Posterior cingulate gyrus (tissue), 11 donors: Measurements from ENCODE around the gene CINP.
"Not testable (repeated sequence)": the region's sequence is repeated elsewhere in the genome, so short reads cannot be mapped to it uniquely, and the experiment has no call there.

ENCODE experiments used
- DNase-seq, 10 donors: peaks; one replicate each; pipeline versions ENCODE4 v3.0.0 to v3.0.0-alpha.2; 2020 to 2021; ENCODE audit warnings: mixed read lengths in 3 of 10
- intact Hi-C: fragments of 100-400 bp; cut with DNase I; formaldehyde crosslinking; loops from one replicate; pipeline ENCODE4 v1.15.1; 2023

Gene CINP

DNA sequence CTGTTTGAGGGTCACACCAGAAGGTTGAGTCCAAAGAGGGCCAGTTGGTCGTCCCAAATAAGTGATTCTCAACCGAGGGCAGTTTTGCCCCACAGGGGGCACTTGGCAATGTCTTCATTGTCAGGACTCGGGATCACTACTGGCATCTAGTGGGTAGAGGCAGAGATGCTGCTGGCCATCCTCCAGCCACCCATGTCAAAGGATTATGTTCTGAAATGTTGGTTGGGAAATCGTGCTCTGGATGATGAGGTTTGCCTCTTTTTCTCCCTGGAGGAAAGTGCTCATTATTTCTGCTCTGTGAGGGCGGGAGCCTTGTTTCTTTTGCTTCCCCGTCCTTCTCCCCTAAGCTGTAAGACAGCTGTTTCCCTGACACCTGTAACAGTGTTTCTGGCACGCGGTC lies 39.6 kb downstream of the CINP start:
- intact Hi-C loops = no loop called here
- DNase-seq = peak in 9 of 10 donors; percentile 68 to 95 (median 79)

GRCh38 chr14:102321456-102322422 lies 41.0 kb downstream of the CINP start:
- peak in 1 of 10 donors; percentile 66 for DNase-seq
- intact Hi-C loops = no loop called here

DNA sequence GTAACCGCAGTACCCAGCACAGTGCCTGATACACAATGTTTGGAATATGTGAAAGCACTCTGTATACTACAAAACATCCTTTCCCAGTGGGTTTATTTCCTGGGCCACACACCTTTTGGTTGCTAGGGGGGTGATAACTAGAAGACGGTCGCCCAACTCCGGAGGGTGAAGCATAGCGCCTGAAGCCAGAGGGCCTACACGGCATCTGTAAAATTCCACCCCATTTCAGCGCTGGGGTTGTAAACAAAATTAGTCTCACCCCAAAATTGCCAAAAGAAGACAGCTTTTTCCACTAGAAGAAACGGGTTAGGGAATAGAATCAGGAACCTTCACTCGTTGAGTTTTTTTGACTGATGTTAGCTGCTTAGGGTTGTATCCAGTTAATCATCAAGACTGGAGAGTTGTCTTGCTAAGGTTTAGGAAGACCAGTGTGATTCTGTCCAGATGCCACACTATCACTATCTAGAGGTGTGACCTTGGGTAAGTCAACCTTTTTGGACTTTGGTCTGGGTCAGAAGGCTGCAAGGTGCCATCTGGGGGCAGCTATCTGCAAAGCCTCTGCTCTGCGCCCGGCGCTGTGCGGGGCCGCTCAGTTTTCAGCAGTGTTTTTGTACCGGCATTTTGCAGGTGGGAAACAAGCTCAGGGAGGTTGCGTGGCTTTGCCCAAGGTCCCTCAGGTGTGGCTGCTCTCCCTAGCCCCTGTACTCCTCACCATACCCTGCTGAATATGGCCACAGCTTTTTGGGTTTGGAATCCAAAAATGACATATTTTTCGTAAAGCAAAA lies 41.8 kb downstream of the CINP start:
- intact Hi-C loops = no loop called here
- peak in 1 of 10 donors; percentile 70 for DNase-seq

GRCh38 chr14:102320033-102320660 lies 42.5 kb downstream of the CINP start:
- intact Hi-C loops = no loop called here
- DNase-seq = peak in 5 of 10 donors; percentile 17 to 88 (median 75)

- peak; percentile 87 to 99 (median 91) for DNase-seq
- intact Hi-C loops = loop anchor here (5.0 to 10.0 kb wide), 3 partner anchors 198 to 355 kb away; partner anchors contain the start of genes DYNC1H1 and HSP90AA1
Observed at GRCh38 chr14:102319351-102320032, 43.2 kb downstream of the CINP start, which contains the start of gene ZNF839. TSS of gene ZNF839 (plus strand) at chr14:102319746. CDS start at chr14:102319766, 20 bp downstream.

- peak in 2 of 10 donors; percentile 52 to 73 for DNase-seq
- intact Hi-C loops = loop anchor here (5.0 to 10.0 kb wide), 3 partner anchors 198 to 354 kb away; partner anchors contain the start of genes DYNC1H1 and HSP90AA1
Observed at GRCh38 chr14:102318781-102319276, 43.9 kb downstream of the CINP start.

DNA sequence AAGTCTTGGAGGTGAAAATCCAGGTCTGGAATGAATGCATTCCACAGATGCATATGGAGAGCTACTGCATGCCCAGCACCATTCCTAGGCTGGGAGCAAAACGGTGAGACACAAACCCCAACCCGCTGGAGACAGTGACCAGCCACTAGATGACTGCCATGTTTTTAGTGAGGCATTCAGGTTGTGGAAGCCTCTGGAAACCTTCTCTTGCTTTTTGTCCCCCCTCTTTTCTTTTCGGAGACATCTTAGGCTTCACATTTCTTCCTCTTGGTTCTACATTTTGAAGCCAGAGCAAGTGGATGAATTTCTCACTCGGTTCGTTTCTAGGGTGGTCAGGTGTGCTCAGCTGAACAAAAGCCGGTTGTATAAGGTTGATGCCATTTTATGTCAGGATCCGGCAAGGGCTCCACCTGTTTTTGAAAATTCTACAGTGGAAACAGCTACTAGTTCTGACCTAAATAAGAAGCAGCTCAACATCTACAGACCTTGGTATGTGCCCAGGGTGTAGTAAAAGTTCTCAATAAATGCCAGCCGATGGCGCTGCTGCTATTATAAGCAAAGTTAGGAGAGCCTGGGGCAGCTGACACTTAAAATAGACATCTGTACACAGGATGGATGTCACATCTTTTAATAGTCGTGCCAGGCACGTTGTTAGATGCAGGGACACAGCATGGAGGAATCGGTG lies 45.0 kb downstream of the CINP start:
- intact Hi-C loops = loop anchor here (5.0 to 10.0 kb wide), 3 partner anchors 200 to 353 kb away; partner anchors contain the start of genes DYNC1H1 and HSP90AA1
- peak in 3 of 10 donors; percentile 18 to 86 (median 35) for DNase-seq

GRCh38 chr14:102316743-102317563 lies 45.7 kb downstream of the CINP start:
- peak; percentile 89 to 99 (median 95) for DNase-seq
- intact Hi-C loops = loop anchor here (5.0 to 10.0 kb wide), 3 partner anchors 200 to 352 kb away; partner anchors contain the start of genes DYNC1H1 and HSP90AA1

DNA sequence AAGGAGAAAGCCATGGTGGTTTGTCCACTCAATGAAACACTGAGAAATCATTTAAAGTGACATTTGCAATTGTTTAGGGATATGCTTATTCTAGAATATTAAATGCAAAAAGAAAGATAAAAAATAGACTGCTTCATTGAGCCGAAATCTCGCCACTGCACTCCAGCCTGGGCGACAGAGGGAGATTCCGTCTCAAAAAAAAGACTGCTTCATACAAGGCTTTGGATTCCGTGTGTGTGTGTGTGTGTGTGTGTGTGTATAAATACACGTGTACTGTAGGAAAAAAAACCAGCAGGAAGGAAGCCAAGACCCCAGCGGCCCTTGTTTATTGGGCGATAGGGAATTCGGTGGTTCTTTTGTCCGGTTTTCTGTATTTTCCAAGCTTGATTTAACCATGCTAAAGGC lies 46.4 kb downstream of the CINP start:
- peak in 2 of 10 donors; percentile 25 to 44 for DNase-seq
- intact Hi-C loops = loop anchor here (5.0 to 10.0 kb wide), 3 partner anchors 201 to 352 kb away; partner anchors contain the start of genes DYNC1H1 and HSP90AA1

- DNase-seq = peak in 1 of 10 donors; percentile 35
- intact Hi-C loops = loop anchor here (5.0 to 10.0 kb wide), 3 partner anchors 202 to 350 kb away; partner anchors contain the start of genes DYNC1H1 and HSP90AA1
Observed at GRCh38 chr14:102315121-102315520, 47.6 kb downstream of the CINP start.

GRCh38 chr14:102314242-102315011 lies 48.3 kb downstream of the CINP start:
- DNase-seq = peak; percentile 76 to 98 (median 86)
- intact Hi-C loops = loop anchor here (1.0 to 10.0 kb wide), 6 partner anchors 79 to 350 kb away; partner anchors contain the start of genes DYNC1H1 and HSP90AA1

DNA sequence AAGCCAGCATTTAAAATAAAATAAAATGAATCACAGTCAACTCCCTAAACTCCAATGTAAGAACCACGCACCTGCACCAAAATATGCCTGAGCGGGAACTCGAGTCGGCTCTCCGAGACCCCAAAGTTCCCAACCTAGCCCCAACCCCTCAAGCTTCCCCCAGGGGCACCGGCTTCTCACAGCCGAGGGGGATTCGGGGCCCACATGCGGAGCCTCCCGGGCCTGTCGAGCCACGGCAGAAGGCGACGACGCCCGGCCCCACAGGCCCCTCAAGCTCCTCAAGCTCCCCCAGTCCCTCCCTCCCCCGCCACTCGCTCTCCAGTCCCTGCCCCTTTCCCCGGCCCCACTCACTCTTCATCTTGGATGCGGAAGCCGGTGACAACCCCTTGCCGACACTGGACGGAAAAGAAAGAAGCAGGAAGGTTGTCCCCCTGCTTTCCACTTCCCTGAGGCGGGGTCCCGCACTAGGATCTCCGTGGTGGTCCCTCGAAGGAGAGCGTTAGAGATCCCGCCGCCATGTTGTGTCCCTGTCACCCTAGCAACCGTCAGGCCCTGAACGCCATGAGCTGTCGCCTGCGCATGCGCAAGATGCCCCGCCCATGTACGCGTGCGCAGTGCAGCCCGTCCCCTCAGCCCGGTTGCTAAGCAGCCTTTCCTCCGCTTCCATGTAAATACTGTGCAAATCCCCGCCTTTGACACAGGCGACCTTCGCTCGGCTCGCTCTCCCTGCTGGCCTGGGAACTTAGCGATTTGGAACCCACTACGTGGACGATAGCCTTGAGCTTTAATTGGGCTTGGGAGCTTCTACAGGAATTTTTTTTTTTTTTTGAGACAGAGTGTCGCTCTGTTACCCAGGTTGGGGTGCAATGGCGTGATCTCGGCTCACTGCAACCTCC lies 57.8 kb downstream of the CINP start, which contains the start of gene MOK:
Gene MOK (minus strand): TSS at position 554 of the 896 bp plus-strand sequence. CDS start 196 bp downstream, at position 358.
- DNase-seq = peak; percentile 90 to 99 (median 96)
- intact Hi-C loops = no loop called here

DNA sequence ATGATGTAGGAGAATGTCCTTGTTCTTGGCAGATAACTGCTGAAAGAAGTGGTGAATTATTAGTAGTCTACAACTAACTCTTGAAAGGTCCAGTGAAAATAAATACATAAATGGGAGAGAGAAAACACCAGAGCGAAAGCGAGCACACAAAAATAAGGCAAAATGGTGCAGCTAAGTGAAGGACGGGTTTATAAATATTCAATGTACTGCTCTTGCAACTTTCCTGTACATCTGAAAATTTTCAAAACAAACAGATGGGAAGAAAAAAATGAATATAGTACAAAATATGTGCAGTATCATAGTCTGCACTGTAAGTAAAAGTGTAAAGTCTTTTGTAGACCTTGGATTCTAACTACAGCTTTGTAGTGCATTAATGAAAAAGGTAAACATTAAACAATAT lies 59.0 kb downstream of the CINP start:
- no peak for DNase-seq
- intact Hi-C loops = no loop called here

GRCh38 chr14:102298303-102299070 lies 64.2 kb downstream of the CINP start:
- intact Hi-C loops, DNase-seq: not testable (repeated sequence)
